HepG2 (cell line): ENCODE data around the gene RAD9A. TPM values are rescaled to one million over a fixed set of nuclear protein-coding genes. Genes with fewer than 3 reads are reported as not detected.
A peak's percentile ranks its signal among the peaks of the same experiment; 100 is the strongest.

Experiments used
- FOSL2 ChIP-seq: sonication (generic); formaldehyde crosslinking; IDR thresholded peaks from 2 replicates; pipeline ENCODE4 v1.4.0; 2020; ENCODE audit warnings: missing genetic modification reagents
- HNF4A ChIP-seq: sonication (generic); formaldehyde crosslinking; IDR thresholded peaks from 2 replicates; pipeline ENCODE4 v1.4.0; 2020; ENCODE audit warnings: missing genetic modification reagents
- KDM1A ChIP-seq: IDR thresholded peaks from 2 replicates; pipeline ENCODE4 v1.6.1; 2016; ENCODE audit warnings: missing compliant biosample characterization
- PATZ1 ChIP-seq: sonication (generic); formaldehyde crosslinking; IDR thresholded peaks from 2 replicates; pipeline ENCODE4 v1.4.0; 2020; ENCODE audit warnings: missing genetic modification reagents
- SALL1 ChIP-seq: sonication (generic); formaldehyde crosslinking; IDR thresholded peaks from 2 replicates; pipeline ENCODE4 v1.8.0; 2022; ENCODE audit warnings: mild to moderate bottlenecking, missing genetic modification reagents
- THRA ChIP-seq: sonication (generic); formaldehyde crosslinking; IDR thresholded peaks from 2 replicates; pipeline ENCODE4 v1.4.0; 2020; ENCODE audit warnings: missing genetic modification reagents, borderline replicate concordance
- ZIK1 ChIP-seq: sonication (generic); formaldehyde crosslinking; IDR thresholded peaks from 2 replicates; pipeline ENCODE4 v1.5.0; 2020; ENCODE audit warnings: mild to moderate bottlenecking, low read depth, missing genetic modification reagents, borderline replicate concordance
- ZKSCAN8 ChIP-seq: IDR thresholded peaks from 2 replicates; pipeline ENCODE4 v1.6.1; 2016; ENCODE audit warnings: borderline replicate concordance, missing genetic modification reagents, missing compliant biosample characterization
- ZNF18 ChIP-seq: sonication (generic); formaldehyde crosslinking; IDR thresholded peaks from 2 replicates; pipeline ENCODE4 v1.8.0; 2022; ENCODE audit warnings: mild to moderate bottlenecking, missing genetic modification reagents; ENCODE audit not compliant: insufficient replicate concordance
- ZNF430 ChIP-seq: sonication (generic); formaldehyde crosslinking; IDR thresholded peaks from 2 replicates; pipeline ENCODE4 v1.9.0; 2021; ENCODE audit warnings: mild to moderate bottlenecking, missing genetic modification reagents
- ZNF441 ChIP-seq: sonication (generic); formaldehyde crosslinking; IDR thresholded peaks from 2 replicates; pipeline ENCODE4 v1.7.0; 2021; ENCODE audit warnings: missing genetic modification reagents, borderline replicate concordance
- ZNF770 ChIP-seq: sonication (generic); formaldehyde crosslinking; IDR thresholded peaks from 2 replicates; pipeline ENCODE4 v1.5.0; 2020; ENCODE audit warnings: mild to moderate bottlenecking, missing genetic modification reagents
- polyA plus RNA-seq, 8 experiments: library from polyadenylated mRNA; depleted of rRNA in 3 of 8; stranded (reverse) in 7 of 8; unstranded in 1 of 8; fragments of >200 nt; fragmentation: Illumina TruSeq in 4 of 8; extraction: Trizol in 4 of 8; gene quantifications; 2 replicates each; pipeline versions ENCODE4 v1.2.1 to v1.2.3, GENCODE V29; 2011 to 2016; ENCODE audit warnings: low read depth in 4 of 8, missing spikeins in 1 of 8, mixed read lengths in 1 of 8; ENCODE audit not compliant: insufficient read depth in 1 of 8
- total RNA-seq, 5 experiments: library from RNA; depleted of rRNA; stranded (reverse); fragments of >200 nt; fragmentation: Illumina TruSeq; extraction: Trizol; gene quantifications; 2 replicates each; pipeline ENCODE4 v1.2.3, GENCODE V29; 2016; ENCODE audit warnings: low read depth in 1 of 5

Gene RAD9A
- total and polyA plus RNA-seq, 2 of the 13 experiments (the other 11 are each of a cell fraction or from before 2014, with no cell fraction given), result 10.1 to 15.7 TPM

GRCh38 chr11:67427364-67427859 lies 35.6 kb downstream of the RAD9A start (continued):
- TF ChIP-seq ZKSCAN8 (CRISPR knock-in tag) (0 out of 2 replicates have a peak, but pooled peaks have one; percentile 9), THRA (CRISPR knock-in tag) (peak; percentile 68; the same call in 1 of the 2 replicates), PATZ1 (0 out of 2 replicates have a peak, but pooled peaks have one; percentile 14), ZNF430 (CRISPR knock-in tag) (peak; percentile 16; the same call in 1 of the 2 replicates), ZNF18 (CRISPR knock-in tag) (peak; percentile 86), SALL1 (CRISPR knock-in tag) (peak; percentile 42; the same call in 1 of the 2 replicates), ZIK1 (CRISPR knock-in tag) (0 out of 2 replicates have a peak, but pooled peaks have one; percentile 14), ZNF770 (CRISPR knock-in tag) (peak; percentile 72), HNF4A (CRISPR knock-in tag) (peak; percentile 48), ZNF441 (peak; percentile 43; the same call in 1 of the 2 replicates), FOSL2 (peak; percentile 32; the same call in 1 of the 2 replicates), KDM1A (0 out of 2 replicates have a peak, but pooled peaks have one; percentile 63)
